Parathyroid adenoma (tissue), 2 donors: Measurements from ENCODE around the gene ABCC5.

ENCODE experiments used
- H2AFZ ChIP-seq: fragments of 300-600 bp; sonication (generic); one replicate; pipeline ENCODE4 v1.7.0; 2017; ENCODE audit warnings: antibody characterized with exemption, mild to moderate bottlenecking
- H3K27ac ChIP-seq: fragments of 300-600 bp; sonication (generic); one replicate; pipeline ENCODE4 v1.7.0; 2017
- H3K27me3 ChIP-seq: fragments of 300-600 bp; sonication (generic); one replicate; pipeline ENCODE4 v1.7.0; 2017; ENCODE audit warnings: low read length; ENCODE audit not compliant: control insufficient read depth, insufficient read depth
- H3K36me3 ChIP-seq: fragments of 300-600 bp; sonication (generic); one replicate; pipeline ENCODE4 v1.7.0; 2017; ENCODE audit warnings: low read length; ENCODE audit not compliant: control insufficient read depth, insufficient read depth
- H3K4me1 ChIP-seq: fragments of 300-600 bp; sonication (generic); one replicate; pipeline ENCODE4 v1.7.0; 2017; ENCODE audit warnings: control low read depth
- H3K4me2 ChIP-seq: fragments of 300-600 bp; sonication (generic); one replicate; pipeline ENCODE4 v1.7.0; 2017; ENCODE audit warnings: low read length
- H3K4me3 ChIP-seq: fragments of 300-600 bp; sonication (generic); one replicate; pipeline ENCODE4 v1.7.0; 2017; ENCODE audit warnings: low read depth, low read length
- H3K79me2 ChIP-seq: fragments of 300-600 bp; sonication (generic); one replicate; pipeline ENCODE4 v1.7.0; 2017; ENCODE audit warnings: control low read depth
- H3K9ac ChIP-seq: fragments of 300-600 bp; sonication (generic); one replicate; pipeline ENCODE4 v1.7.0; 2017; ENCODE audit warnings: mild to moderate bottlenecking
- H3K9me3 ChIP-seq: fragments of 300-600 bp; sonication (generic); one replicate; pipeline ENCODE4 v1.7.0; 2017; ENCODE audit warnings: low read length; ENCODE audit not compliant: control insufficient read depth
- TF ChIP-seq, protein P1 (sequence below): fragments of 300-600 bp; sonication (generic); IDR thresholded peaks from one replicate; pipeline ENCODE4 v1.7.0; 2017; ENCODE audit warnings: antibody characterized with exemption, mild to moderate bottlenecking
- donor health status: primary hyperparathyroidism.

ABCC5 gene

DNA sequence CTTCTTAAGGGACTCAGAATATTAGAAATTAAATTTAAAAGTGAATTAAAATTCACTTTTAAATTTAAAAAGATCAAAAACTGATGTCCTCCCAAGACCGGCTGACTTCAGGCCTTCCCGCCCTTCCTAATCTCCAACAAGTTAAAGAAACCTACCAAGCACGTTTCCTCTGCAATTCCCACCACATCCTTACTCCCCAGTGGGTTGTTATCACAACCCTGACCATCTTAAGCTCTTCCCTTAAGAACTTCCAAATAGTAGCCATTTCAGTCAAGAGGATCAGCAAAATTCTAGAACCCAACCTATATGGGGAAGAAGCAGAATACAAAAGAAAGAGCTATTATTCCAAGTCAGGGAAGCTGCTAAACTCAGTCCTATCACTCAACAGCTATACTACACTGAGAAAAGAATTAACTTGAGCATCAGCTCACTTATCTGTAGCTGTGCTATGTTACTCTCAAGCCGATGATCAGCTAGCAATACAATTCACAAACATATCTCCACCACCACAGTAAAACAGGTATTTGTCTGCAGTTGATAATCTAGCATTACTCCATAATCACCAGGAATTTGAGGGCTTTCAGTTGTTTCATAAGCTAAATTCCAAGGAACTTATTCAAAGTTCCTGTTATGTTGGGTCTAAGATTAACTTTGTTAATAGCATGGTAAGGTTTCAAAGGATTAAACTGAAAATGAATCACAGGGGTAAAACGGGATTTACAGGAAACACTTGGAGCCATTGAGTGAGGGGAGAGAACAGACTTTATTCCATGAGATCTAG lies 14.3 kb downstream of the ABCC5 start:
- no peak overlapping the region for H3K4me3 ChIP-seq
- no peak overlapping the region for H3K4me2 ChIP-seq
- H3K27ac ChIP-seq = no peak overlapping the region
- no peak overlapping the region for H3K9ac ChIP-seq
- H3K79me2 ChIP-seq = peaks cover 32% of the 10 kb centered on the region
- no peaks in the 10 kb centered on the region for H3K9me3 ChIP-seq
- TF ChIP-seq, protein P1, sequence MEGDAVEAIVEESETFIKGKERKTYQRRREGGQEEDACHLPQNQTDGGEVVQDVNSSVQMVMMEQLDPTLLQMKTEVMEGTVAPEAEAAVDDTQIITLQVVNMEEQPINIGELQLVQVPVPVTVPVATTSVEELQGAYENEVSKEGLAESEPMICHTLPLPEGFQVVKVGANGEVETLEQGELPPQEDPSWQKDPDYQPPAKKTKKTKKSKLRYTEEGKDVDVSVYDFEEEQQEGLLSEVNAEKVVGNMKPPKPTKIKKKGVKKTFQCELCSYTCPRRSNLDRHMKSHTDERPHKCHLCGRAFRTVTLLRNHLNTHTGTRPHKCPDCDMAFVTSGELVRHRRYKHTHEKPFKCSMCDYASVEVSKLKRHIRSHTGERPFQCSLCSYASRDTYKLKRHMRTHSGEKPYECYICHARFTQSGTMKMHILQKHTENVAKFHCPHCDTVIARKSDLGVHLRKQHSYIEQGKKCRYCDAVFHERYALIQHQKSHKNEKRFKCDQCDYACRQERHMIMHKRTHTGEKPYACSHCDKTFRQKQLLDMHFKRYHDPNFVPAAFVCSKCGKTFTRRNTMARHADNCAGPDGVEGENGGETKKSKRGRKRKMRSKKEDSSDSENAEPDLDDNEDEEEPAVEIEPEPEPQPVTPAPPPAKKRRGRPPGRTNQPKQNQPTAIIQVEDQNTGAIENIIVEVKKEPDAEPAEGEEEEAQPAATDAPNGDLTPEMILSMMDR = no peak
- no peak overlapping the region for H2AFZ ChIP-seq
- no peaks in the 10 kb centered on the region for H3K27me3 ChIP-seq
- peaks cover 21% of the 10 kb centered on the region for H3K4me1 ChIP-seq
- H3K36me3 ChIP-seq = no peaks in the 10 kb centered on the region

DNA sequence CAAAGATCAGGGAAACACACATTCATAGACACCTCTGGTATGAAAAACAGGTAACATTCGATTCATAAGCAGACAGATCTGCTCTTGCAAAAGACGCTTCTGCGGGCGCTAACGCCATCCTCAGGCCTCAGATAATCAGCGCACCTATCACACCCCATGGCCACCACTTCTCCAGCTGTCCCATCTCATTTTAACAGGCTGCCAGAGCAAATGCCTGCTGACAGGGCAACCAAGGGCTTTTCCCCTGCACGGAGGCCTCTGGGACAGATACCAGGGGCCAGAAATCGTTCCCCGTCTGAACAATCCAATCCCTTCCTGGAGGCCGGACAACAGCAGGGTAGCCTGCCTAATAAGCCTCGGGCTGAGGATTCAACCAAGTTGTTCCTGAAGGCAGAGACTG lies 15.2 kb downstream of the ABCC5 start:
- no peak overlapping the region for H2AFZ ChIP-seq
- TF ChIP-seq, protein P1 = no peak
- H3K36me3 ChIP-seq = no peaks in the 10 kb centered on the region
- H3K79me2 ChIP-seq = peaks cover 37% of the 10 kb centered on the region
- no peaks in the 10 kb centered on the region for H3K9me3 ChIP-seq
- H3K4me1 ChIP-seq = peaks cover 21% of the 10 kb centered on the region
- H3K27me3 ChIP-seq = no peaks in the 10 kb centered on the region
- H3K4me2 ChIP-seq = no peak overlapping the region
- H3K4me3 ChIP-seq = no peak overlapping the region
- no peak overlapping the region for H3K9ac ChIP-seq
- H3K27ac ChIP-seq = no peak overlapping the region

DNA sequence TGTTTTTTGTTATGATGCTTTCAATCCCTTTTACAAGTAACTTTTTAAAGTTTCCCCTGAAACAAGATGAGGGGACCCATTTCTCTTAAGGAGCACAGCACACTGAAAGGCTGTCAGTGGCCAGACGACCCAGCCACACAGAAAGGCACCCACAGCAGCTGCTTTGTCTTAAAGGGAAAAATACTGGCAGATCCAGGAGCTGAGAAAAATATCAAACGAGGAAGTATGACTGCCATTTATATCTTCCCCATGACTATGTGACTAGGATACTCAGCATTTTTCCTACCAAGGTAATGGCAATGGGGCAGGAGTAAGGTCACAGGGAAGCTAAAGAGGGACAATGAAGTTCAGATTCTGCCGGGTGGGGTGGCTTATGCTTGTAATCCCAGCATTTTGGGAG lies 15.9 kb downstream of the ABCC5 start:
- no peaks in the 10 kb centered on the region for H3K36me3 ChIP-seq
- H3K4me1 ChIP-seq = peaks cover 16% of the 10 kb centered on the region
- no peaks in the 10 kb centered on the region for H3K9me3 ChIP-seq
- no peak overlapping the region for H3K4me2 ChIP-seq
- H3K4me3 ChIP-seq = no peak overlapping the region
- H3K79me2 ChIP-seq = peaks cover 39% of the 10 kb centered on the region
- no peaks in the 10 kb centered on the region for H3K27me3 ChIP-seq
- no peak overlapping the region for H3K27ac ChIP-seq
- no peak overlapping the region for H3K9ac ChIP-seq
- no peak overlapping the region for H2AFZ ChIP-seq
- TF ChIP-seq, protein P1 = no peak

DNA sequence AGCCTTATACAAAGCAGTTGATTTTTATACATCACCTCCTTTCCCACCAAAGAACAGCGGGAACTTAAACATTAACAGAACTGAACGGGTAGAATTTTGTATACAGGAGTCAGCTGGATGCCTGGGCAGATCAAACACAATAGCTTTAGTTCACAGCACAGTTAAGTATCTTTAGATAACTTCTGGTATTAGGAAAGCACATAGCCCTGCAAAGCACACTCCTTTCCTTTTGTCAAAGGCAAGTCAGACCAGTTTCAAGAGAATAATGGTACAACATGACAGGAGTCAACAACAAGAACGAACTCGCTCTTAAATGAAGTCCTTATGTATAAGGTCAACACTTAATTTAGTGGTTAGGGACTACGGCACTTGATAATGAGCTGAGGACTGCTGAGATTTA lies 26.3 kb downstream of the ABCC5 start:
- no peak overlapping the region for H3K9ac ChIP-seq
- no peaks in the 10 kb centered on the region for H3K27me3 ChIP-seq
- H2AFZ ChIP-seq = no peak overlapping the region
- H3K4me2 ChIP-seq = no peak overlapping the region
- no peaks in the 10 kb centered on the region for H3K9me3 ChIP-seq
- H3K4me1 ChIP-seq = no peaks in the 10 kb centered on the region
- no peaks in the 10 kb centered on the region for H3K36me3 ChIP-seq
- H3K79me2 ChIP-seq = peaks cover 15% of the 10 kb centered on the region
- TF ChIP-seq, protein P1 = no peak
- H3K27ac ChIP-seq = no peak overlapping the region
- no peak overlapping the region for H3K4me3 ChIP-seq
